Vagina (tissue), 2 donors: ENCODE data around the gene PA2G4. TPM values are rescaled to one million over a fixed set of nuclear protein-coding genes. Genes with fewer than 3 reads are reported as not detected.

Experiments
- DNase-seq, 2 donors: peaks; one replicate each; pipeline ENCODE4 v3.0.0-alpha.2; 2017; ENCODE audit errors: extremely low spot score in 2 of 2
- H3K27ac ChIP-seq: fragments of 200-600 bp; sonication (generic); one replicate; pipeline ENCODE4 v1.5.1; 2019
- H3K27me3 ChIP-seq: fragments of 200-600 bp; sonication (generic); one replicate; pipeline ENCODE4 v1.5.1; 2019
- H3K36me3 ChIP-seq, 2 donors: fragments of 200-600 bp; sonication (generic); one replicate each; pipeline ENCODE4 v1.5.1; 2017 to 2019
- H3K4me1 ChIP-seq: fragments of 200-600 bp; sonication (generic); one replicate; pipeline ENCODE4 v1.5.1; 2019
- H3K4me3 ChIP-seq, 2 donors: fragments of 200-600 bp; sonication (generic); 1 replicate in 1 of 2; 2 replicates in 1 of 2; pipeline ENCODE4 v1.5.1; 2016 to 2019
- H3K9me3 ChIP-seq: fragments of 200-600 bp; sonication (generic); one replicate; pipeline ENCODE4 v1.5.1; 2019
- CTCF ChIP-seq, 3 experiments: fragments of 450-650 bp in 2 of 3; fragments of 200-600 bp in 1 of 3; sonication (generic) in 1 of 3; IDR thresholded peaks; one replicate each; pipeline ENCODE4 v1.5.1; 2017 to 2019; ENCODE audit warnings: antibody characterized with exemption in 3 of 3, mild to moderate bottlenecking in 2 of 3, moderate library complexity in 2 of 3
- POLR2A ChIP-seq, 2 donors: fragments of 450-650 bp; IDR thresholded peaks; one replicate each; pipeline ENCODE4 v1.6.1; 2017; ENCODE audit warnings: antibody characterized with exemption in 2 of 2, mild to moderate bottlenecking in 2 of 2, moderate library complexity in 2 of 2
- POLR2AphosphoS5 ChIP-seq, 2 donors: sonication (generic); formaldehyde crosslinking; IDR thresholded peaks; one replicate each; pipeline ENCODE4 v1.9.0; 2017; ENCODE audit warnings: antibody characterized with exemption in 2 of 2, mild to moderate bottlenecking in 2 of 2, low read depth in 1 of 2; ENCODE audit not compliant: insufficient read depth in 1 of 2
- intact Hi-C: fragments of 100-400 bp; cut with DNase I; formaldehyde crosslinking; loops from one replicate; pipeline ENCODE4 v1.15.1; 2023
- total RNA-seq: library from RNA; depleted of rRNA; stranded (reverse); fragments of >200 nt; gene quantifications from one replicate; pipeline ENCODE4 v1.2.3, GENCODE V29; 2016

PA2G4 gene
- total RNA-seq, 1 donor from 2014 or later: 116 TPM

DNA sequence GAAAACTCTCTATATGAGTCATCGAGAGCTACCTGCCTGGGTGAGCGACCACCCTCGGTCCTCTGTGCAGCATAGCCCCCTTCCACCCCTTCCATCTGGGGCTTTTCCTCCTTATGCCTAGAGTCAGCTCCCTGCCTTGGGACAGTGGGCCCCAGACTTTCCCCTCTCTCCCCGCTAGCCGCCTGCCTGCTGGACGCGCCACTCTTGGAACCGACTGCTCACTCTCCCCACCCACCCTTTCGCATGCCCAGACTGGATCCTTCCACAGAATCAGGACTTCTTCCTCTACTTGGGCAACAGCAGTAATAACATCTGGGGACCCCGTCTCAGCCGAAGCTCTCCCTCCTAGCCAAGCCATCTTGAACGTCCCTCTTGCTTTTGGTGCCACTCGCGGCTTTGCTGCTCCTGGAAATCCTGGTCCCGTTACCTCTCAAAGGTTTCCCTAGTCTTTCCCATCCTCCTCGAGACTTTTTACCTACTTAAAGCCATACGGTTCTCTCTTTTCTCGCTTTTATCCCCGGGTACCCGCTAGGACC, 24.4 kb downstream of the PA2G4 start:
- TF ChIP-seq POLR2A (IDR thresholded peaks at IDR 0.05) (no peak), POLR2AphosphoS5 (IDR thresholded peaks at IDR 0.05; ENCODE audit: insufficient read depth in 1 of 2, low read depth in 1 of 2) (no peak), CTCF (IDR thresholded peaks at IDR 0.05) (no peak)
- no peaks in the 10 kb centered on the region for H3K9me3 ChIP-seq
- no peaks in the 10 kb centered on the region for H3K27me3 ChIP-seq
- H3K4me3 ChIP-seq: peak overlapping the region; percentile 75 to 86
- peaks cover 0 to 34% of the 10 kb centered on the region in 2 donors for H3K36me3 ChIP-seq
- intact Hi-C loops: loop anchor here (10.0 kb wide), 1 partner anchor 96 kb away; the partner anchor contains the start of genes NABP2 and RNF41
- H3K27ac ChIP-seq: peak overlapping the region; percentile 95
- H3K4me1 ChIP-seq: peaks cover 35% of the 10 kb centered on the region
- peak in 1 of 2 donors; percentile 96 for DNase-seq

DNA sequence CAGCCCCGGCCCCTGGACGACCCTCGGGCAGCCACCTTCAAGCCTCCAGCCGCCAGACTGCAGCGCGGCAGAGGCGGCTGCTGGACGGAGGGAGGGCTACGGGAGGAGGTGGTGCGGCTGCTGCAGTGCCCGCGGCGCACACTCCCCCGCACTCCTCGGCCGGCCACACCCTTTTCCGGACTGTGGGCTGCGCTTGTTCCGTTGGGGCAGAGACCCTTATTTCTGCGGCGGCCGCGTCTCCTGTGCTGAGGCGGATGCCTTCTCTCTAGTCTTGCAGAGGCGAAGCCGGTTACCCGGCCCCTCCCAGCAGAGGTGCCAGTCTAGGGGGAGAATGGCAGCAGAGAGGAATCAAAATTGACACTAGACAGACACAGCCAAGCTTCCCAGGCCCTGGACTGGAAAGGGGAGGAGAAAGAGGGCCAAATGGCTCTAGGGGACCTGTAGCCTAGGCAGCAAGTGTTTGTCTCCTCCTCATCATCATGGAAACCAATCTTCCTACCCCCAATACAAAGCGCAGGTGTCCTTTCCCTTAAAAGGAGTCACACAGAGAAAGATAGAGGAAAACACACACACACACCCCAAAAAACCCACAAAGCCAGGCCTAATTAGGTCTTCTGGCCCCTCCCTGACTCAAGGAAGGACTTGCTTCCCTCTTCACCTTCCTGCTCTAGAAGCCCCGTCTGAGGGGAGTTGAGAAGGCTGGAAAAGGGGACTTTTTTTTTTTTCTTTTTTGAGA, 25.0 kb downstream of the PA2G4 start:
- DNase-seq: no peak
- Histone ChIP-seq H3K9me3 (no peaks in the 10 kb centered on the region), H3K4me3 (peak overlapping the region; percentile 75 to 86), H3K27me3 (no peaks in the 10 kb centered on the region), H3K36me3 (peaks cover 4 to 40% of the 10 kb centered on the region in 2 donors), H3K4me1 (peaks cover 35% of the 10 kb centered on the region), H3K27ac (peak overlapping the region; percentile 95)
- TF ChIP-seq POLR2A (IDR thresholded peaks at IDR 0.05) (no peak), POLR2AphosphoS5 (IDR thresholded peaks at IDR 0.05; ENCODE audit: insufficient read depth in 1 of 2, low read depth in 1 of 2) (peak; percentile 14 to 86)
- intact Hi-C loops: loop anchor here (10.0 kb wide), 1 partner anchor 95 kb away; the partner anchor contains the start of genes NABP2 and RNF41

DNA sequence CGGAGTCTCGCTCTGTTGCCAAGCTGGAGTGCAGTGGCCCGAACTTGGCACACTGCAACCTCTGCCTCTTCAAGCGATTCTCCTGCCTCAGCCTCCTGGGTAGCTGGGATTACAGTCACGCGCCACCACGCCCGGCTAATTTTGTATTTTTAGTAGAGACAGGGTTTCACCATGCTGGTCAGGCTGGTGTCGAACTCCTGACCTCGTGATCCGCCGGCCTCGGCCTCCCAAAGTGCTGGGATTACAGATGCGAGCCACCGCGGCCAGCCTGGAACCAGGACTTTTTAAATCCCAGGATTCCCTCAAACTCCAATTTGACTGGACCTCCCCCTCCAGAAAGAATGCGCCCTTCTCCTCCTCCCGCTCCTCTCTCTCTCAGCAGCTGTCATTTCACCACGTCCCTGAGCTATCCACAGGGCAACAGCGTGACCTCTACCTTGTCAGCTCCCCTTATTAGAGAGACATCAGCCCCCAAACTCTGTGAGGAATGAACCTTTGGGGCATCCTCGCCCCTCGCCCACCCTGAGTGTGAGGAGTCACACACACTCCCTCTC, 25.7 kb downstream of the PA2G4 start:
- Histone ChIP-seq H3K4me1 (peaks cover 35% of the 10 kb centered on the region), H3K27ac (peak overlapping the region; percentile 95), H3K27me3 (no peaks in the 10 kb centered on the region), H3K9me3 (no peaks in the 10 kb centered on the region), H3K4me3 (peak overlapping the region; percentile 75 to 86), H3K36me3 (peaks cover 4 to 46% of the 10 kb centered on the region in 2 donors)
- no peak for DNase-seq
- TF ChIP-seq POLR2A (IDR thresholded peaks at IDR 0.05): no peak
- no peak for TF ChIP-seq CTCF (IDR thresholded peaks at IDR 0.05)
- no peak for TF ChIP-seq POLR2AphosphoS5 (IDR thresholded peaks at IDR 0.05; ENCODE audit: insufficient read depth in 1 of 2, low read depth in 1 of 2)
- intact Hi-C loops: loop anchor here (10.0 kb wide), 1 partner anchor 95 kb away; the partner anchor contains the start of genes NABP2 and RNF41

DNA sequence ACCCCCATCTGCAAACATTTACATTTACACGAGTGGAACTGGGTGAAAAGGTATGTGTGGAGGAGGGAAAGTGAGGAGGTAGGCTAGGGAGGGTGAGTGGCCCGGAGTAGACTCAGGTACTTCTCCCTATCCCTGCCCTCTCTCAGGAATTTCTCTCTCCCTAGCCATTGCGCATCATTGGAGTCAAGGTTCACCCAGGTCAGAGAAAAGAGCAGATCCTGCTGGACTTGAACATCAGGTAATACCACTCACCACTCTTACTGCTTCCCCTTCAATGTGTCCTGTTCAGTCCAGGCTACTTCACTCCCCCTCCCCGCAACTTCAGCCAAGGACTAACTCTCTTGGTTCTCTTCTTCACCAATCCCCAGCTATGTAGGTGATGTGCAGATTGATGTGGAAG, 26.5 kb downstream of the PA2G4 start:
- TF ChIP-seq POLR2AphosphoS5 (IDR thresholded peaks at IDR 0.05; ENCODE audit: insufficient read depth in 1 of 2, low read depth in 1 of 2) (no peak), POLR2A (IDR thresholded peaks at IDR 0.05) (no peak), CTCF (IDR thresholded peaks at IDR 0.05) (no peak)
- no peaks in the 10 kb centered on the region for H3K27me3 ChIP-seq
- no peak overlapping the region for H3K4me3 ChIP-seq
- no peak overlapping the region for H3K27ac ChIP-seq
- DNase-seq: no peak
- intact Hi-C loops: no loop called here
- peaks cover 33% of the 10 kb centered on the region for H3K4me1 ChIP-seq
- peaks cover 4 to 54% of the 10 kb centered on the region in 2 donors for H3K36me3 ChIP-seq
- H3K9me3 ChIP-seq: no peaks in the 10 kb centered on the region

DNA sequence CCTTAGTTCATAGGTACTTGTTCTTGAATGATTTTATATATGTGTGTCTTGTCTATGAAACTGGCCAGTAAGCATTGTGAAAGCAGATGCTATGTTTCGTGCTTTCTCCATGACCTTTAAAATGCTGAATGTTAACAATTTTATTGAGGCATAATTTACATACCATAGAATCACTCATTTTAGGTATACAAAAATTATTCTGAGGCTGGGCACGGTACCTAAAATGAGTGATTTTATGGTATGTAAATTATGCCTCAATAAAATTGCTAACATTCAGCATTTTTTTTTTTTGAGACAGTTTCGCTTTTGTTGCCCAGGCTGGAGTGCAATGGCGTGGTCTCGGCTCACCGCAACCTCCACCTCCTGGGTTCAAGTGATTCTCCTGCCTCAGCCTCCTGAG, 30.5 kb downstream of the PA2G4 start:
- TF ChIP-seq POLR2A (IDR thresholded peaks at IDR 0.05) (no peak), POLR2AphosphoS5 (IDR thresholded peaks at IDR 0.05; ENCODE audit: insufficient read depth in 1 of 2, low read depth in 1 of 2) (no peak), CTCF (IDR thresholded peaks at IDR 0.05) (no peak)
- Histone ChIP-seq H3K27me3 (no peaks in the 10 kb centered on the region), H3K4me3 (no peak overlapping the region), H3K4me1 (peaks cover 7% of the 10 kb centered on the region), H3K9me3 (no peaks in the 10 kb centered on the region), H3K27ac (no peak overlapping the region), H3K36me3 (peaks cover 4 to 92% of the 10 kb centered on the region in 2 donors)
- intact Hi-C loops: no loop called here
- DNase-seq: no peak
